ENCODE measurements around the gene TMEM86A.

DNA sequence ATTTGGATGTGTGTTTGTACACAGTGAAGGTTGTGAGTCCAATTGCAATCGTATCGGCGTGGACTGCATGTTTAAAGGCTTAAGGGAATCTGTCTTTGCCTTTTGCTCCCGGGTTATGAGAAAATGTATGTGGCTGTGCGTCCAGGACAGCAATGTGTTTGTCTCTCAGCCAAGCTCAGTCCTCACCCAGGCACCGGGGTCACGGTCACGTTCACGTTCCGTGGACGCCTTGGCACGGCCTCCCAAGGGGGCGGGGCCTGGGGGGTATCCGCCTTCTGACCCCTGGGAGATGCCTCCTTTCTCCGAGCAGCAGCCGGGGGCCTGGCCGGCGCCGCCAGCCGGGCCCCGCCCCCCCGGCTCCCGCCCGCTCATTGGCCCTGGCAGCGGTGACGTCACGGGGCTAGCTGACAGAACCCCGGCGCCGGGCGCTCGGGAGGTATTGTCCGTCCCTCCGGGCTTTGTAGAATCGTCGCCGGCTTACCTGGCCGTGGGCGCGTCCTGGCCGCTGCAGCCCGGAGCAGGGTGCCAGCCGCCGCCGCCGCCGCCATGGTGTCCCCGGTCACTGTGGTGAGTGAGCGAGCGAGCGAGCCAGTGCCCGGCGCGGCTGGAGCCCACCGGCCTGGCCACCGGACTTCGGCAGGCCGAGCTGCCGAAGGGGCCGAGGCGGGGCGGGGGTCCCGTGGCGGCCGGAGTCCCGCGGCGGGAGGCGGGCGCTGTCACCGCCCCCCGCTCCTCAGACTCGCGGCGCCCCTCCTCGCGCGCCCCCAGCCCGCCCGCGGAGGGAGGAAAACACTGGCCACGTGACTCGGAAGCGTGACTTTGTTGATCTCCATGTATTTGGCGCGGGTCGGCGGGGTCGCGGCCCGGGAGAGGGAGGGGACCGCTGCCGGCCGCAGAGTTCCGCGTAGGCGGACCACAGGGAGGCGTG is at the start of gene TMEM86A:
- TF ChIP-seq EZH2 (IDR thresholded peaks at IDR 0.05; ENCODE audit: insufficient read depth, poor library complexity, severe bottlenecking) (no peak), EZH2phosphoT487 (IDR thresholded peaks at IDR 0.05; ENCODE audit: insufficient read depth, low read depth) (no peak)
